ENCODE measurements around the gene MRGPRX4.

The MRGPRX4 gene

GRCh38 chr11:18221274-18221876 is 48.7 kb downstream of the MRGPRX4 start:
- DNase-seq = no peak

- no peak for DNase-seq
Measured at GRCh38 chr11:18222814-18223421, 50.3 kb downstream of the MRGPRX4 start.

Measured in stimulated activated CD8-positive, alpha-beta memory T cell treated with anti-CD3 and anti-CD28 coated beads, Interleukin-4, amount 100 ng/mL, for 48 hours (primary cell).